DND-41 (cell line): ENCODE data around the gene C8B.

Experiments
- ATAC-seq: fragments of 200-7000 bp; cut with Tn5 transposase; 3 replicates; pipeline ENCODE4 v1.9.1; 2021; ENCODE audit warnings: low read depth; ENCODE audit not compliant: insufficient read depth
- DNase-seq: peaks from one replicate; pipeline ENCODE4 v3.0.0-alpha.2; 2020
- H2AFZ ChIP-seq: 2 replicates; pipeline ENCODE4 v1.6.0; 2012; ENCODE audit warnings: low read depth, low read length
- H3K27ac ChIP-seq: 2 replicates; pipeline ENCODE4 v1.5.1; 2012; ENCODE audit warnings: low read length, inconsistent platforms
- H3K27me3 ChIP-seq: fragments of 200-600 bp; sonication (generic); 2 replicates; pipeline ENCODE4 v1.6.0; 2012; ENCODE audit warnings: low read length, mild to moderate bottlenecking, inconsistent platforms; ENCODE audit not compliant: insufficient read depth, poor library complexity
- H3K36me3 ChIP-seq: 2 replicates; pipeline ENCODE4 v1.5.1; 2012; ENCODE audit warnings: low read length, inconsistent platforms; ENCODE audit not compliant: insufficient read depth
- H3K4me1 ChIP-seq: 2 replicates; pipeline ENCODE4 v1.5.1; 2012; ENCODE audit warnings: mild to moderate bottlenecking, low read length; ENCODE audit not compliant: insufficient read depth
- H3K4me2 ChIP-seq: 2 replicates; pipeline ENCODE4 v1.6.0; 2012; ENCODE audit warnings: mild to moderate bottlenecking, moderate library complexity, low read length, inconsistent platforms; ENCODE audit not compliant: insufficient read depth
- H3K4me3 ChIP-seq, 2 experiments: fragments of 200-600 bp in 1 of 2; shearing (Covaris generic) in 1 of 2; 2 replicates each; pipeline ENCODE4 v1.5.1; 2012 to 2016; ENCODE audit warnings: inconsistent platforms in 2 of 2, low read length in 2 of 2, mild to moderate bottlenecking in 2 of 2, low read depth in 1 of 2, moderate library complexity in 1 of 2
- H3K79me2 ChIP-seq: 2 replicates; pipeline ENCODE4 v1.6.0; 2012; ENCODE audit warnings: low read length, inconsistent platforms; ENCODE audit not compliant: insufficient read depth
- H3K9ac ChIP-seq: 2 replicates; pipeline ENCODE4 v1.6.0; 2012; ENCODE audit warnings: low read depth, mild to moderate bottlenecking, inconsistent platforms, low read length, moderate library complexity
- H3K9me3 ChIP-seq: 2 replicates; pipeline ENCODE4 v1.5.1; 2012; ENCODE audit warnings: low read length, moderate library complexity, mild to moderate bottlenecking, inconsistent platforms; ENCODE audit not compliant: insufficient read depth, severe bottlenecking
- H4K20me1 ChIP-seq: 2 replicates; pipeline ENCODE4 v1.6.0; 2012; ENCODE audit warnings: low read length; ENCODE audit not compliant: insufficient read depth
- CTCF ChIP-seq: IDR thresholded peaks from 2 replicates; pipeline ENCODE4 v1.5.1; 2012; ENCODE audit warnings: borderline replicate concordance, low read length, moderate library complexity, mild to moderate bottlenecking; ENCODE audit not compliant: poor library complexity, severe bottlenecking; ENCODE audit errors: extremely low read depth
- EZH2 ChIP-seq: IDR thresholded peaks from 3 replicates; pipeline ENCODE4 v1.6.1; 2012; ENCODE audit warnings: borderline replicate concordance, low read depth, mild to moderate bottlenecking, moderate library complexity, low read length, inconsistent platforms; ENCODE audit not compliant: severe bottlenecking

Gene C8B

GRCh38 chr1:56912325-56912724 is 53.5 kb downstream of the C8B start:
- H3K79me2 ChIP-seq, result no peaks in the 10 kb centered on the region
- H3K27ac ChIP-seq, result no peak overlapping the region
- H4K20me1 ChIP-seq, result no peaks in the 10 kb centered on the region
- no peaks in the 10 kb centered on the region for H3K4me1 ChIP-seq
- H2AFZ ChIP-seq, result no peak overlapping the region
- H3K36me3 ChIP-seq, result no peaks in the 10 kb centered on the region
- no peak overlapping the region for H3K4me2 ChIP-seq
- no peak overlapping the region for H3K4me3 ChIP-seq
- ATAC-seq (no peak), DNase-seq (no peak)
- H3K9ac ChIP-seq, result no peak overlapping the region
- TF ChIP-seq EZH2, result no peak
- TF ChIP-seq CTCF, result no peak
- no peaks in the 10 kb centered on the region for H3K9me3 ChIP-seq
- H3K27me3 ChIP-seq, result peaks cover 8% of the 10 kb centered on the region

GRCh38 chr1:56911098-56911938 is 54.5 kb downstream of the C8B start:
- Histone ChIP-seq H4K20me1 (no peaks in the 10 kb centered on the region), H3K4me1 (no peaks in the 10 kb centered on the region), H3K9ac (no peak overlapping the region), H3K27ac (no peak overlapping the region), H3K36me3 (no peaks in the 10 kb centered on the region), H3K9me3 (no peaks in the 10 kb centered on the region), H3K27me3 (peaks cover 8% of the 10 kb centered on the region), H2AFZ (no peak overlapping the region), H3K4me2 (no peak overlapping the region), H3K4me3 (no peak overlapping the region), H3K79me2 (no peaks in the 10 kb centered on the region)
- TF ChIP-seq CTCF (no peak), EZH2 (no peak)
- no peak for DNase-seq
- ATAC-seq, result no peak

DNA sequence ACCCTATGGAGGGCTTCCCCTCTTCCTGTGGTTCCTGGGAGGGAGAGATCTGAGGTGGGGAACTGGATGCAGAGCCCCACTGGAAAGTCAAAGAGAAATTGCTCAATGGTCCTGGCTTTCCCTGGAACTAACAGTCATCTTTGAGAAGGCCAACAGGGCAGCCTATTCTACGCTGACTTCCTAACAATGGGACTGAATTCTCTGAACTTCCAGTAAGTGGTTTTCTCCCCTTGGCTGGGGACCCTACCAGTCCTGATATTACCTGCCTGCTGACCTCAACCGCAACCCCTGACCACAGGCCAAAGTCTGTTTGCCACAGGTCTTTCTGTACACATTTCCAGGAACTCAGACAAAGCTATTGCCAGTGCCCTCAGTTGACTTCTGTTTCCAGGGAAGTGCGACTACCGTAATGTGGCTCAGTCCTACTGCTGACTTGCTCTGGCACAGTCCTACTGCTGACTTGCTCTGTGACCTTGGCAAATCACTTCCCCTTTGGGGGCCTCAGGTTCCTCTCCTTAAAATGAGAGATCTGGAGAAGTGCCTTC is 55.3 kb downstream of the C8B start:
- DNase-seq (no peak), ATAC-seq (no peak)
- peaks cover 8% of the 10 kb centered on the region for H3K27me3 ChIP-seq
- H3K4me3 ChIP-seq, result no peak overlapping the region
- no peak overlapping the region for H3K9ac ChIP-seq
- no peak overlapping the region for H3K4me2 ChIP-seq
- TF ChIP-seq EZH2 (no peak), CTCF (no peak)
- H3K9me3 ChIP-seq, result no peaks in the 10 kb centered on the region
- H2AFZ ChIP-seq, result no peak overlapping the region
- no peaks in the 10 kb centered on the region for H3K79me2 ChIP-seq
- H3K36me3 ChIP-seq, result no peaks in the 10 kb centered on the region
- no peak overlapping the region for H3K27ac ChIP-seq
- H4K20me1 ChIP-seq, result no peaks in the 10 kb centered on the region
- no peaks in the 10 kb centered on the region for H3K4me1 ChIP-seq
